ENCODE measurements around the gene TSEN15.

The TSEN15 gene

DNA sequence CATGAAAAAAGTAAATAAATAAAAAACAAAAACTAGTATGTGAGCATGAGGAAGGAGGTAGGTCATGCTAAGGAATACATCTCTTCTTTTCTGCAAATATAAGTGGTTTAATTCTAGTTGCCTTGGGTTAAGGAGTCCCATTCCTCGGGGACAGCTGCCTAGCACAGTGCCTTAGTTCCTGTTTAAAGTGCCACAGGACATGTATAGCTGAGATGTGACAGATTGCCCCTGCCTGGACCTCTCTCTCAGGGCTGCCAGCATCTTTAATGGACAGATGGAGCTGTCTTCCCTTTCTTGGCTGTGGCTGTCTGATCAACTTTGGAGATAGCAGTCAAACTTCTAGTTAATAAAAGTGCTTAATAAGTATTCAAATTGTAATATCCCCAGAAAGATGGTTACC lies 50.0 kb downstream of the TSEN15 start:
- no peak for DNase-seq (ENCODE audit: low spot score)

GRCh38 chr1:184110272-184111204 lies 59.0 kb downstream of the TSEN15 start:
- DNase-seq (ENCODE audit: low spot score): no peak

GRCh38 chr1:184112176-184112948 lies 60.8 kb downstream of the TSEN15 start:
- no peak for DNase-seq (ENCODE audit: low spot score)

DNA sequence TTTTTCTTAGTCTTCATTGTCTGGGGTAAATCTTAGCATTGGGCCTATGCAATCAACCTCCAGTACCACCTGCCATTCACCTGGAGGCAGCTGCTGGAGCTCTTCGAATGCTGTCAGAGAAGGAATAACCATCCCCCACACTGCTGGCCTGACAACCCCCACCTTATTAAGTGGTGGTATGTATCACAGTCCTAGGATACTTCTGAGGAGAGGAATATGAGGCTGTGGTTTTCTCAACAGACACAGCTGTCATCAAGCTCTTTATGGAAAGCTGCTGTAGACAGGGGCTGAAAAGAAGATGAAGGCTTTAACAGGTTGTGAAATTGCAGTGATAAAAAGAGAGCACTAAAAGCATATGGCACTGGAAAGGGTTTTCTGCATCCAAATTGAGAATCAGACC lies 61.7 kb downstream of the TSEN15 start:
- DNase-seq (ENCODE audit: low spot score): no peak

DNA sequence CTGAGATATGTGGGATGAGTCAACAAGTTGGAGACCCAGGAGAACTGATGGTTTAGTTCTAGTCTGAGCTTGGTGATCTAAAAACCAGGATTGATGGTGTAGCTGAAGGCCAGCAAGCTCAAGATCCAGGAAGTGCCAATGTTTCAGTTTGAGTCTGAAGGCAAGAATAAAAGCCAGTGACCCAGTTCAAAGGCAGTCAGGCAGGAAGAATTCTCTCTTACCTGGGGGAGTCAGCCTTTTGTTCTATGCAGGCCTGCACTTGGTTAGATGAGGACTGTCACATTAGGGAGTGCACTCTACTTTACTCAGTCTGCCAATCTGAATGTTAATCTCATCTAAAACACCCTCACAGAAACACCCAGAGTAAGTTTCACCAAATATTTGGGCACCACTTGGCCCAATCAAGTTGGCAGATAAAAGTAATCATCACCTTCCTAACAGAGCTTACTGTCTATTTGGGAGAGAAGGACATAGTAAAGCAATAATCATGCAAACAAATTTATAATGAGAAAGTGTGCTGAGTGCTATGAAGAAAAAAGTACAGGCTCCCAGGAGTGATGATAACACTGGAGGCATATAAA lies 63.4 kb downstream of the TSEN15 start:
- DNase-seq (ENCODE audit: low spot score): no peak

- no peak for DNase-seq (ENCODE audit: low spot score)
Observed at GRCh38 chr1:184116287-184116686, 64.8 kb downstream of the TSEN15 start.

DNA sequence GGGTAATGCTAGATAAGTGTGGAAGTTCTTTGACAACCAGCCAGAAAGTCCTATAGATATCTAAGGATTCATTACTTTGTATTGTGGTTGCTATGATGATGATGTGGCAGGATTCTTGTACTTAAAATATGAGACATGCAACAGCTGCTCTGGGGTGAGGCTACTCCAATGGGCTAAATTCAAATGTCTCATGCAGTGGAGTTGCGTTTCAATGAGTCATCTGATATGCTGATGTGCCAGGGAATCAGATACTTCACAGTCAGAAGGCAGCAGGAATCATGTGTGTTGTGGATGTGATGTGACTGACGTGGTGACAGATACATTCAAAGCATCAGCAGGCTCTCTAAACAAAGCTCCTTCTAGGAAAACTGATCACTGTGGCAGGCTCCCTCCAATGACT lies 66.5 kb downstream of the TSEN15 start:
- peak; percentile 87 for DNase-seq (ENCODE audit: low spot score)

Measured in AG08396 (cell line).